ENCODE measurements around the gene PLXNA4. TPM values are rescaled to one million over a fixed set of nuclear protein-coding genes. Genes with fewer than 3 reads are reported as not detected.

Gene PLXNA4
- polyA plus RNA-seq, 3 donors from 2014 or later: 0.53 to 1.3 (median 0.56) TPM

DNA sequence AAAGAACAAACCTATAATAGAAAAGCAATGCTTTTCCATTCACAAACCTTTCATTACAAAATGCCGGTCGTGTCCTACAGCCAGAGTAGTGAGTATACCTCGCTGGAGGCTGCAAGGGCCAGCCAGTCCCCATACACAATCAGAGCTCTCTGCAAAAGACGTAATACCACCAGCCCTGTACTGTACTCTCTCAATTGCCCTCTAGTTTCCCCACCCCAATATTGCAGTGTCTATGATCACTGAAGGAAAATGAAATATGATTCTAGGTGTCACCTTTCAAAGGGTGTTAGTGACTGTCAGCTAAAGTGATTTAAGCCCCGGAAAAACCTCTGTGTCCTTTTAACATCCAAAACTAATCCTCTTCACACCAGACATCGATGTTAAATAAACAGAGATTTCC lies 24.8 kb downstream of the PLXNA4 start:
- no peak for DNase-seq
- Mint-ChIP-seq H3K9me3 (peaks cover 3 to 13% (median 7%) of the 10 kb centered on the region in 6 donors), H3K27ac (no peak overlapping the region), H3K27me3 (ENCODE audit: low read depth in 3 of 3) (peaks cover 5 to 10% (median 6%) of the 10 kb centered on the region in 3 donors), H3K4me3 (no peak overlapping the region), H3K4me1 (peaks cover 18 to 28% of the 10 kb centered on the region in 2 donors), H3K36me3 (peaks cover 12 to 24% (median 22%) of the 10 kb centered on the region in 3 donors)

DNA sequence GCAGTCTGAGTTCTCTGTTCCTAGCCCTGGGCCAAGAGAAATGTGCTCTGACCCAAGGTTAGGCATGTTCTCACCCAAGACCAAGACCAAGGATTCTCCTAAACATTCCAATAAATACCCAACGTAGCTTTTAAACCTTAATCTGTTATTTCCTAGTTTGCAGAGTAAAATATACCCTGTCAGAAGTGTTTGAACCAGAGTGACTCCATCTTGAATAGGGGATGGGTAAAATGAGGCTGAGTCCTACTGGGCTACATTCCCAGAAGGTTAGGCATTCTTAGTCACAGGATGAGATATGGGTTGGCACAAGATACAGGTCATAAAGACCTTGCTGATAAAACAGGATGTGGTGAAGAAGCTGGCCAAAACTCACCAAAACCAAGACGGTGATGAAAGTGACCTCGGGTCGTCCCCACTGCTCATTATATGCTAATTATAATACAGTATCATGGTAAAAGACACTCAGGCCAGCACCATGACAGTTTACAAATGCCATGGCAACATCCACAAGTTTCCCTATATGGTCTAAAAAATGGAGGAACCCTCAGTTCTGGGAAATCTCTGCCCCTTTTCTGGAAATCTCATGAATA lies 27.7 kb downstream of the PLXNA4 start:
- DNase-seq: peak; percentile 6 to 22 (median 9)
- H3K9me3 Mint-ChIP-seq: peaks cover 3 to 13% (median 7%) of the 10 kb centered on the region in 6 donors
- no peak overlapping the region for H3K27ac Mint-ChIP-seq
- peaks cover 12 to 23% (median 22%) of the 10 kb centered on the region in 3 donors for H3K36me3 Mint-ChIP-seq
- H3K4me3 Mint-ChIP-seq: no peak overlapping the region
- H3K27me3 Mint-ChIP-seq (ENCODE audit: low read depth in 3 of 3): peaks cover 2 to 10% (median 10%) of the 10 kb centered on the region in 3 donors
- peaks cover 21 to 34% of the 10 kb centered on the region in 2 donors for H3K4me1 Mint-ChIP-seq

DNA sequence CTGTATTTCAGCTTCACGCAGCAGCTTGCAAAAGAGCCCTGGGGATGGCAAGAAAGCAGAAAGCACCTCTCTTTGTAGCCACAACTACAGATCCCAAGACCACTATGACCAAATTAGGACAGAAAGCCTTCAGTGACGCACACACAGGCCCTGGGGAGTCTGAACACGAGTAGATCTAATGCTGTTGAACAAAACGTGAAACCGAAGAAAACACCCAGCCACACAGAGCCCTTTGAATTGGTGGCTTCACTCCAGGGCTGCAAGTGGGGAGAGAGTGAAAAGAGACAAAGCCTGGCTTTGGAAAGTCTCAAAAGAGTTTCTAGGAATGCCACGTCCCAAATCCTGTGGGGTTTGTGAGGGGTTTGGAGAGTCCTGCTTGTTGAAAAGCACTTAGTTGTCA lies 28.4 kb downstream of the PLXNA4 start:
- Mint-ChIP-seq H3K27ac (no peak overlapping the region), H3K4me1 (peaks cover 21 to 36% of the 10 kb centered on the region in 2 donors), H3K9me3 (peaks cover 3 to 13% (median 8%) of the 10 kb centered on the region in 6 donors)

DNA sequence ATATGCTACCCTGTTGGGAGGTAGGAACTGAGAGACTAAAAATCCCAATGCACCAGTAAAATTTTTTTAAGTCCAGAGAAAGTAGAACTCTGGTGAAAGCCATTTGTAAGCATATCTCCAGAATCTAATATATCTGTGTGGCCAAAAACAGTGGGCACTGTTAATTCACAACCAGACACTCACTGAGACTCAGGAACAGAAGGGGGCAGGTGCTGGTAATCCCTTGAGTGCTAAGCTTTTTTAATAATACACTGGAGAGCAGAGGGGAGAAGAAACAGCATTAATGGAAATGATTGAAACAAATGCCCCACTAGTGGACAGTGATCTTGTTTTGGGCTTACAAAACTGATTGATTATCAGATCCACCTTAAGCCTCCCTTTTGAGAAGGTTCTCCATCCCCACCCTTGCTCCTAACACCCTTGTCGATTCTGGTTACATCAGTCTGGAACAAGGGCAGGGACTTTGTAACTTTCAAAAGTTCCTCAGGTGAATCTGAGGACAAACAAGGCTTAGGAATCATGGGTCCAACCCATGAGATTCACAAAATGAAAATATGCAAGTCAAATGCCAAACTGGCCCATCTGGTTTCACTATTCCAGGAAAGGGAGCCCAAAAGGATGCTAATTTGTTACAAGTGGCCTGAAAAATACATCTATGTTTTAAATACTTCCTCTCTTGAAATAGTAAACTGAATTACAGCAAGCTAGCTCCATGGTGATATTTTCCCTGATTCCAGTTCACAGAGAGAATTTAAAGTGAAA lies 29.7 kb downstream of the PLXNA4 start:
- no peak overlapping the region for H3K4me3 Mint-ChIP-seq
- H3K27me3 Mint-ChIP-seq (ENCODE audit: low read depth in 3 of 3): peaks cover 2 to 10% (median 9%) of the 10 kb centered on the region in 3 donors
- H3K9me3 Mint-ChIP-seq: peaks cover 3 to 11% (median 8%) of the 10 kb centered on the region in 6 donors
- peaks cover 21 to 36% of the 10 kb centered on the region in 2 donors for H3K4me1 Mint-ChIP-seq
- no peak for DNase-seq
- H3K27ac Mint-ChIP-seq: peak overlapping the region in 1 of 6 donors; percentile 33
- H3K36me3 Mint-ChIP-seq: peaks cover 7 to 23% (median 18%) of the 10 kb centered on the region in 3 donors

More for the DNA sequence above, 28.4 kb downstream of the PLXNA4 start:
- DNase-seq: no peak
- peaks cover 2 to 10% (median 10%) of the 10 kb centered on the region in 3 donors for H3K27me3 Mint-ChIP-seq (ENCODE audit: low read depth in 3 of 3)
- H3K4me3 Mint-ChIP-seq: no peak overlapping the region
- peaks cover 12 to 25% (median 20%) of the 10 kb centered on the region in 3 donors for H3K36me3 Mint-ChIP-seq

DNA sequence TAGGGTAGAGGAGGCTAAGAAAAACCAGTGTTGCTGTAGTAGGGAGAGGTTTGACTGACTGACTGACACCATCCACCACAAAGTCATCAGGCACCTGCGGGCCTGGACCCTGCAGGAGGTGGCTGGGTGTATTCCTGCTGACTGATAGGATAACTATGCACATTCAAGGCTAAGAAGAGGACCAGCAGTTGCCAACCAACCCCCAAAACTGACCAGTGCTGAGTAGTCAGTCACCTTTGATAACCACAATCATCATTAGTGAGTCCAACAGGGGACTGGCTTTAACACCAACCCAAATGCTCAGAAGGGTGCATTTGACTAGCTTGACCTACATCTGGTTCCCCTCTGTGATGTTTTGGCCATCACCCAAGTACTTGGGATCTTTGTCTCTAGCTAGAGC lies 30.5 kb downstream of the PLXNA4 start:
- Mint-ChIP-seq H3K27ac (peak overlapping the region in 1 of 6 donors; percentile 23), H3K27me3 (ENCODE audit: low read depth in 3 of 3) (peaks cover 2 to 10% (median 6%) of the 10 kb centered on the region in 3 donors), H3K36me3 (peaks cover under 1 to 15% (median 15%) of the 10 kb centered on the region in 3 donors), H3K4me1 (peaks cover 21 to 36% of the 10 kb centered on the region in 2 donors), H3K9me3 (peaks cover 0 to 4% (median 3%) of the 10 kb centered on the region in 6 donors), H3K4me3 (no peak overlapping the region)
- DNase-seq: no peak

DNA sequence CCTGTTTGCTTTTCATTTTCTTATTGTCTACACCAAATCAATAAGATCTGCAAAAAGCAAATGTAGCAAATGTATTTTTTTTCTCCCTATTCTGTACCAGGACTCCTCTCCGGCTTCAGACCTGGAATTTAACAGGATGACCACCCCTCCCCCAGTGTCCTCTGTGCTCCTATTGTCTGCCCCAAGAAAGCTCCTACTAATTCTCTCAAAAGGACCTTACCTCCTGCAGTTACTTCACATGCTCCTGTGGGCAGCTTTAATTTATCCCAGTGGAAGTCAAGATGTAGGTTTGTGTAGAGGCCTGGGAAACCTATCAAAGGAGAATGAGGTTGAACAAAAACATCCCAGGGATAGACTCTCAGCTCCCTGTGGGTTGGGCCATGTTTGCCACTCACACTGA lies 31.3 kb downstream of the PLXNA4 start:
- no peak overlapping the region for H3K4me3 Mint-ChIP-seq
- H3K36me3 Mint-ChIP-seq: peaks cover 0 to 13% (median 12%) of the 10 kb centered on the region in 3 donors
- H3K9me3 Mint-ChIP-seq: peaks cover 0 to 5% (median 0%) of the 10 kb centered on the region in 6 donors
- peak overlapping the region in 1 of 6 donors; percentile 38 for H3K27ac Mint-ChIP-seq
- peaks cover 4 to 5% (median 5%) of the 10 kb centered on the region in 3 donors for H3K27me3 Mint-ChIP-seq (ENCODE audit: low read depth in 3 of 3)
- H3K4me1 Mint-ChIP-seq: peaks cover 21 to 36% of the 10 kb centered on the region in 2 donors
- no peak for DNase-seq

DNA sequence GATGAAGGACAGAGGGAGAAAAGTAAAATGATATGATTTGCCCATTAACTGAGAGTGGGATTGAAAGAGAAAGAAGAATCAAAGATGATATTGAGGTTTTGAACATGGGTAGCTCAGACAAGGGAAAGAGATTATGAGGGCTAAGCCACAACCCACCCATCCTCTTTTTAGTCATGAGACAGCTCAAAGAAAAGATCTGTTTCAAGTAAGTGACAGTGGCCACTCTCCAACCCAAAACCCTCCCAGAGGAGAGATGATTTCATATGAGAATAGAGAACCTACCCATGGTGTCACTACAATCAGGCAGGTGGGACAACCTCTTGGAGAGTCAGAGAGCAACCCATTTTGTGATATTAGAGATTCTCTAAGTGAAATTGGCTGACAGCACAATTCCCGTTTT lies 32.2 kb downstream of the PLXNA4 start:
- H3K27ac Mint-ChIP-seq: peak overlapping the region in 1 of 6 donors; percentile 0

DNA sequence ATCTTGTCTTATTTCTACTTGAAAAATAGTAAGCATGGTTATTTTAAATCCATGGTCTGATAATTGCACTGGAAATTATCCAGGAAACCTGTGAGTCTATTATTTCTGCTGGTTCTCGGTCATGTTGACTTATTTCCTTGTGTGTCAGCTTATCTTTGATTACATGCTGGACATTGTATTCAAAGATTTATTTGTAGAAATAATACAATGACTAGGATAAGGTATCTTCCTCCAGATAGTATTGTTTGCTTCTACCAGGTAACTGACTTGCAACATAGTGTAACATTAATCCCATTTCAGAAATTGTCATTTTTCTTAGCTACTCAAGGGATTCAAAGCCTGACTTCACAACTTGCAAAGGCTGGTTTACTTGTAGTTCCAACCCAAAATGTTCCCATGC lies 33.4 kb downstream of the PLXNA4 start:
- Mint-ChIP-seq H3K36me3 (peaks cover 0 to 12% (median 9%) of the 10 kb centered on the region in 3 donors), H3K27me3 (ENCODE audit: low read depth in 3 of 3) (peaks cover 2 to 5% (median 3%) of the 10 kb centered on the region in 3 donors), H3K4me1 (peaks cover 11 to 20% of the 10 kb centered on the region in 2 donors), H3K9me3 (peaks cover 0 to 4% (median 0%) of the 10 kb centered on the region in 6 donors), H3K27ac (no peak overlapping the region), H3K4me3 (no peak overlapping the region)
- DNase-seq: no peak

More for the DNA sequence above, 32.2 kb downstream of the PLXNA4 start:
- H3K27me3 Mint-ChIP-seq (ENCODE audit: low read depth in 3 of 3): peaks cover 2 to 5% (median 4%) of the 10 kb centered on the region in 3 donors
- peaks cover 0 to 5% (median 0%) of the 10 kb centered on the region in 6 donors for H3K9me3 Mint-ChIP-seq
- peaks cover 0 to 12% (median 9%) of the 10 kb centered on the region in 3 donors for H3K36me3 Mint-ChIP-seq
- H3K4me3 Mint-ChIP-seq: no peak overlapping the region
- H3K4me1 Mint-ChIP-seq: peaks cover 19 to 28% of the 10 kb centered on the region in 2 donors
- DNase-seq: no peak

DNA sequence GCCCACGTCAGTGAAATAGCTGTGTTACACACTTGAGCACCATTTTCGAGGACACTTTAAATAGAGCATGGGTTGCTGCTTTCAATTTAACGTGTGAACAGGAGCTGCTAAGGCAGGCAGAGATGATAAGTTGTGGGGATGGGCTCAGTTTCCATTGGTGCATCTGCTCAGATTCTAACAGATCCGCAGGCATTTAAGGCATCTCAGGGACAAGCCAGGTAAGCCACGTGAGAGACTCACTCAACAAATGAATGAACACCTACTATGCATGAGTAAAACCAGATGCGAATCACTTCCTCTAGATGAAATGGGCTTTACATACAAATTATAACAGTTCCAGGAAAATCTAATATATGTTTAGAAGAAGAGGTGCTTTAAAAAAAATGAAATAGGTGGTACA lies 34.6 kb downstream of the PLXNA4 start:
- DNase-seq: no peak
- Mint-ChIP-seq H3K36me3 (peaks cover 0 to 12% (median 9%) of the 10 kb centered on the region in 3 donors), H3K9me3 (peaks cover 0 to 4% (median 0%) of the 10 kb centered on the region in 6 donors), H3K27ac (no peak overlapping the region), H3K27me3 (ENCODE audit: low read depth in 3 of 3) (peaks cover 1 to 5% (median 2%) of the 10 kb centered on the region in 3 donors), H3K4me1 (peaks cover 15 to 26% of the 10 kb centered on the region in 2 donors), H3K4me3 (no peak overlapping the region)

DNA sequence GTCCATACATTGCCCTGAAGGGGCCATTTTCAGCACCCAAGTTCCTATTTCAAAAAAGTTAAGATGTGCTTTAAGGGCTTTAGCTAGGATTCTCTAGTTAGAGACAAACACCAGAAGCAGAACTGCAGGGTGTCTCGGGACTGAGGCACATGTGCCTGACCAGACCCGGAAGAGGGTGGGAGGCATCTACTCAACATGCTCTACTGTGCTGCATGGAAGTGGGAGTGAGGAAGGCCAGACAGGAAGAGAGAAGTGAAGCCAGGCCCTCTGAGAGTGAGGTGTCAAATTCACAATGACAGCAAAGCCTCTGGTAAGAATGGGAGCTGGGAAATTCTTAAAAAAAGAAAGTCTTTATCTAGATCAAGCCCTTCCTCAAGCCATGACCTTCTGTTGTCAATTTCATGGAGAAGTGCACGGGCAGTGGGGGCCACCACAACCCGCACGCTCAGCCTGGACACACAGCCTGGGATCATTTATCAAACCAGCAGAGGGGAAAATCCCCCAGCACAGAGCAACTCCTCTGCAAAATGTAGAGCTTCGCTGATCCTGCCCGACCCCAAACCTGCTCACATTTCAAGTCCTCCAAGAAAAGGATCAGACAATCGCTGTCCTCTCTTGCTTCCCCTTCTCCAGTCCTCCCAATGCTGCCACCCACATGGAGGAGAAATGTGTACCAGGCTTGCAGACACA lies 38.7 kb downstream of the PLXNA4 start:
- peaks cover 0 to 4% (median 0%) of the 10 kb centered on the region in 6 donors for H3K9me3 Mint-ChIP-seq
- no peak overlapping the region for H3K4me3 Mint-ChIP-seq
- H3K36me3 Mint-ChIP-seq: peaks cover 0 to 10% (median 8%) of the 10 kb centered on the region in 3 donors
- peak overlapping the region in 2 of 6 donors; percentile 73 to 75 for H3K27ac Mint-ChIP-seq
- peaks cover 0 to 2% (median 1%) of the 10 kb centered on the region in 3 donors for H3K27me3 Mint-ChIP-seq (ENCODE audit: low read depth in 3 of 3)
- H3K4me1 Mint-ChIP-seq: peaks cover 9 to 10% of the 10 kb centered on the region in 2 donors
- no peak for DNase-seq

DNA sequence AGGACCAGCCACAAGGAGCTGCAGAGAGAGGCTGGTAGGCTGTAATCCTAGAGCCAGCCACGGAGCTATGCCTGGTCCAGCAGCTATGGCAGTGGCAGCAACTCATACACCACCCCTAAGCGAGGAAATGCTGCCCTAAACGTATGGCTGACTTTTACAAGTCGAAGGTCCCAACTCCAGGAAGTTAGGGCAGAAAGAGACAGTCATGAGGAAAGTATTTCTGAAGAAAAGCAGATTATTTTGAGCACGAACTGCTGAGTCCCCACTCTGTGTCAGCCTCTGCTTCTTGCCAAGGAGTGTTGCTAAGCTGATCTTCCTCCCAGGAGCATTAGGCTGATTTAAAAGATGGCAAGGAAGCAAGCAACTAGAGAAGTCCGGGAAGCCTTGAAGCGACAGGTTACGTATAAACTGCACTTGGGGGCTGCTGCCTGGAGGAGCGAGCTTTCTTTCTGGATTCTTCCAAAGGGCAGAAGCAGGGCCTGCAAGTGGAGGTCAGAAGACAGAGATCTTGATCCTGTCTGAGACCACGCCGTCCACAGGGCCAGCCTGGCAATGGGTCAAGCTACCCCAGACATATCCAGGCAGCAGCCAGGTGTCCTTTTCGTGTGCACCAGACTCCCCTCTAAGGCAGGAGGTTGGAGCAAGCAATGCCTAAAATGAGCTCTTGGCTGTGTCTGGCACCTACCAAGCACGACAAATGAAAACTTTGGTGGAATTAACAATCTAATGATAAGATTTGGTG lies 39.4 kb downstream of the PLXNA4 start:
- Mint-ChIP-seq H3K27ac (no peak overlapping the region), H3K36me3 (peaks cover 0 to 10% (median 4%) of the 10 kb centered on the region in 3 donors), H3K4me3 (no peak overlapping the region), H3K27me3 (ENCODE audit: low read depth in 3 of 3) (peaks cover 0 to 2% (median 1%) of the 10 kb centered on the region in 3 donors), H3K4me1 (peaks cover 10 to 12% of the 10 kb centered on the region in 2 donors), H3K9me3 (peaks cover 0 to 4% (median 0%) of the 10 kb centered on the region in 6 donors)
- no peak for DNase-seq

DNA sequence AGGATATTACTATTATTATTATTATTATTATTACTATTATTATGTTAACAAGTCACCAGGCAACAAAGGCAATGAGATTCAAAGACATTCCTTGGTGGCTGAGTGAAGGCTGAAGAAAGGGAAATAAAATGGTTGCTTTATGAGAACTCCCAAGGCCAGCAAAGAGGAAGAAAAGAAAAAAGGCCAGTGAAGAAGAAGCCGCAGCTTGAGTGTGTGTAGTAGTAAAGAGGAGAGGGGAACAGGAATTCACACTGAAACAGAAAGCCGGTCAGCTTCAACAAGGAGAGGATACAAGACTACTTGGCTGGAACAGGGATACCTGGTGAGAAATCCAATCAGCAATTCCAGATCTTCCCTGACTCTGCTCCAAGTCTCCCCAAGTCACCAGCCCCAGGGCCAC lies 42.4 kb downstream of the PLXNA4 start:
- H3K27me3 Mint-ChIP-seq (ENCODE audit: low read depth in 3 of 3): peaks cover 0 to 1% (median 0%) of the 10 kb centered on the region in 3 donors
- H3K9me3 Mint-ChIP-seq: no peaks in the 10 kb centered on the region
- H3K4me3 Mint-ChIP-seq: no peak overlapping the region
- H3K36me3 Mint-ChIP-seq: peaks cover 0 to 9% (median 5%) of the 10 kb centered on the region in 3 donors
- peaks cover 10 to 12% of the 10 kb centered on the region in 2 donors for H3K4me1 Mint-ChIP-seq
- H3K27ac Mint-ChIP-seq: peak overlapping the region in 1 of 6 donors; percentile 22
- no peak for DNase-seq

DNA sequence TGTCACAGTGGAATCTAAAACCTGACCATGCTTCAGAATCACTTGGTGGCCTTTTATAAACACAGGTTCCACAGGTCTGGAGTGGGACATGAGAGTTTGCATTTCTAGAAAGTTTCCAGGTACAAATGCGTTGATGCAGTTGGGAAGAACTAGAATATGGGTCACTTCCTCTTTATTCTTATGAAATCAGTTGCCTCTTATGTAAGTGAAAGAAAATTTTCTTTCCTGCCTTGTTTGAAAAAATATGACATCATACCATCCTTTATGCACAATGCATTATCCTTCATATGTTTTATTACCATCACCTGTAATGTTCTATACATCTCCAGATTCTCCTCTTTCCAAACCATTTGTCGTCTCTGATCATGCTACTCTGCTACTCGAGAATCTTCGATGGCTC lies 44.0 kb downstream of the PLXNA4 start:
- H3K4me1 Mint-ChIP-seq: peaks cover 2 to 5% of the 10 kb centered on the region in 2 donors

More for the DNA sequence above, 44.0 kb downstream of the PLXNA4 start:
- no peak for DNase-seq
- Mint-ChIP-seq H3K36me3 (peaks cover 0 to 9% (median 5%) of the 10 kb centered on the region in 3 donors), H3K9me3 (no peaks in the 10 kb centered on the region), H3K27ac (peak overlapping the region in 1 of 6 donors; percentile 35), H3K27me3 (ENCODE audit: low read depth in 3 of 3) (peaks cover 0 to 3% (median 0%) of the 10 kb centered on the region in 3 donors), H3K4me3 (no peak overlapping the region)

All from immature natural killer cell (primary cell).